SU-DHL-6 (cell line): ENCODE data around the gene APPBP2.

ENCODE experiments used
- CTCF ChIP-seq: fragments of 200-600 bp; sonication (generic); IDR thresholded peaks from one replicate; pipeline ENCODE4 v1.5.1; 2017; ENCODE audit warnings: antibody characterized with exemption, mild to moderate bottlenecking, low read length, moderate library complexity; ENCODE audit not compliant: insufficient read depth, poor library complexity, severe bottlenecking
- EZH2phosphoT487 ChIP-seq: fragments of 200-600 bp; sonication (generic), shearing (Covaris generic); conservative IDR thresholded peaks from 2 replicates; pipeline ENCODE4 v1.6.1; 2018; ENCODE audit warnings: mild to moderate bottlenecking, antibody characterized with exemption, low read length, moderate library complexity, mixed read lengths

DNA sequence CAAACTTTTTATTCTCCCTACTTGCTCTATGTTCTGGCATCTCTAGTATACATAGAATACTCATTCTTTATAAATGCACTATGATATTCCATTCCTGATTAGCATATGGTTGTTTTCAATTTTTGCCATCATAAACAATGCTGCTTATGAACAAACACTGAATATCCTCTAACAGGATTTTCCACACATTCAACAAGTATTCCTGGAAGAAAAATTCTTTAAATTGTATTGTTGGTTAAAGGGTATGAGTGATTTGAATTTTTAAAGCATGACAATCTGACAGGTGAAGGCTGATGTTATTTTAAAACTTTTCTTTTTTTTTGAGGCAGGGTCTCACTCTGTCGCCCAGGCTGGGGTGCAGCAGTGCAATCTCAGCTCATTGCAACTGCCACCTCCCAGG is 11.5 kb downstream of the APPBP2 start:
- TF ChIP-seq CTCF (no peak), EZH2phosphoT487 (no peak)
